ENCODE data around the gene ACAP1.
"Not testable (repeated sequence)": the region's sequence is repeated elsewhere in the genome, so short reads cannot be mapped to it uniquely, and the experiment has no call there.

DNA sequence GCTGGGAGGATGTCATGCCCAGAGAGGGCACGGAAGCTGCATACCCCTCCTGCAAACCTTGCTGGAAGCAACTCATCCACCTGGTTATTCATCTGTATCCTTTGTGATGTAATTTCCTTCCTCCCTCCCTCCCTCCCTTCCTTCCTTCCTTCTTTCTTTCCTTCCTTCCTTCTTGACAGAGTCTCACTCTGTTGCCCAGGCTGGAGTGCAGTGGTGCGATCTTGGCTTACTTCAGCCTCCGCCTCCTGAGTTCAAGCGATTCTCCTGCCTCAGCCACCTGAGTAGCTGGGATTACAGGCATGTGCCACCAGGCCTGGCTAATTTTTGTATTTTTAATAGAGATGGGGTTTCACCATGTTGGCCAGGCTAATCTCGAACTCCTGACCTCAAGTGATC is 32.3 kb downstream of the ACAP1 start:
- not testable (repeated sequence) for TF ChIP-seq EZH2 (IDR thresholded peaks at IDR 0.05; ENCODE audit: low read depth)
- TF ChIP-seq, protein P1, sequence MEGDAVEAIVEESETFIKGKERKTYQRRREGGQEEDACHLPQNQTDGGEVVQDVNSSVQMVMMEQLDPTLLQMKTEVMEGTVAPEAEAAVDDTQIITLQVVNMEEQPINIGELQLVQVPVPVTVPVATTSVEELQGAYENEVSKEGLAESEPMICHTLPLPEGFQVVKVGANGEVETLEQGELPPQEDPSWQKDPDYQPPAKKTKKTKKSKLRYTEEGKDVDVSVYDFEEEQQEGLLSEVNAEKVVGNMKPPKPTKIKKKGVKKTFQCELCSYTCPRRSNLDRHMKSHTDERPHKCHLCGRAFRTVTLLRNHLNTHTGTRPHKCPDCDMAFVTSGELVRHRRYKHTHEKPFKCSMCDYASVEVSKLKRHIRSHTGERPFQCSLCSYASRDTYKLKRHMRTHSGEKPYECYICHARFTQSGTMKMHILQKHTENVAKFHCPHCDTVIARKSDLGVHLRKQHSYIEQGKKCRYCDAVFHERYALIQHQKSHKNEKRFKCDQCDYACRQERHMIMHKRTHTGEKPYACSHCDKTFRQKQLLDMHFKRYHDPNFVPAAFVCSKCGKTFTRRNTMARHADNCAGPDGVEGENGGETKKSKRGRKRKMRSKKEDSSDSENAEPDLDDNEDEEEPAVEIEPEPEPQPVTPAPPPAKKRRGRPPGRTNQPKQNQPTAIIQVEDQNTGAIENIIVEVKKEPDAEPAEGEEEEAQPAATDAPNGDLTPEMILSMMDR (conservative IDR thresholded peaks at IDR 0.05) = not testable (repeated sequence)

Measured in PC-9 (cell line).